Breast epithelium (tissue), 3 donors: ENCODE measurements around the gene SCARF2.

Experiments used
- POLR2A ChIP-seq: fragments of 450-650 bp; IDR thresholded peaks from one replicate; pipeline ENCODE4 v1.6.1; 2016; ENCODE audit warnings: antibody characterized with exemption, mild to moderate bottlenecking, moderate library complexity
- POLR2AphosphoS5 ChIP-seq, 3 donors: sonication (generic); formaldehyde crosslinking; IDR thresholded peaks; one replicate each; pipeline ENCODE4 v1.6.1; 2017; ENCODE audit warnings: antibody characterized with exemption in 3 of 3
- TF ChIP-seq, protein P1 (sequence below), 3 donors: fragments of 450-650 bp; IDR thresholded peaks; one replicate each; pipeline ENCODE4 v1.5.1; 2016 to 2017; ENCODE audit warnings: antibody characterized with exemption in 3 of 3, mild to moderate bottlenecking in 3 of 3, moderate library complexity in 3 of 3

GRCh38 chr22:20486229-20486628 is 48.6 kb upstream of the SCARF2 start:
- TF ChIP-seq, protein P1, sequence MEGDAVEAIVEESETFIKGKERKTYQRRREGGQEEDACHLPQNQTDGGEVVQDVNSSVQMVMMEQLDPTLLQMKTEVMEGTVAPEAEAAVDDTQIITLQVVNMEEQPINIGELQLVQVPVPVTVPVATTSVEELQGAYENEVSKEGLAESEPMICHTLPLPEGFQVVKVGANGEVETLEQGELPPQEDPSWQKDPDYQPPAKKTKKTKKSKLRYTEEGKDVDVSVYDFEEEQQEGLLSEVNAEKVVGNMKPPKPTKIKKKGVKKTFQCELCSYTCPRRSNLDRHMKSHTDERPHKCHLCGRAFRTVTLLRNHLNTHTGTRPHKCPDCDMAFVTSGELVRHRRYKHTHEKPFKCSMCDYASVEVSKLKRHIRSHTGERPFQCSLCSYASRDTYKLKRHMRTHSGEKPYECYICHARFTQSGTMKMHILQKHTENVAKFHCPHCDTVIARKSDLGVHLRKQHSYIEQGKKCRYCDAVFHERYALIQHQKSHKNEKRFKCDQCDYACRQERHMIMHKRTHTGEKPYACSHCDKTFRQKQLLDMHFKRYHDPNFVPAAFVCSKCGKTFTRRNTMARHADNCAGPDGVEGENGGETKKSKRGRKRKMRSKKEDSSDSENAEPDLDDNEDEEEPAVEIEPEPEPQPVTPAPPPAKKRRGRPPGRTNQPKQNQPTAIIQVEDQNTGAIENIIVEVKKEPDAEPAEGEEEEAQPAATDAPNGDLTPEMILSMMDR (IDR thresholded peaks at IDR 0.05) = no peak
- no peak for TF ChIP-seq POLR2A
- no peak for TF ChIP-seq POLR2AphosphoS5 (IDR thresholded peaks at IDR 0.05)
